HepG2 (cell line): ENCODE data around the gene TJP1. TPM values are rescaled to one million over a fixed set of nuclear protein-coding genes. Genes with fewer than 3 reads are reported as not detected.

ENCODE experiments used
- ATAC-seq: fragments of 200-7000 bp; cut with Tn5 transposase; 3 replicates; pipeline ENCODE4 v1.9.1; 2020; ENCODE audit warnings: mild to moderate bottlenecking, moderate library complexity
- BruUV-seq: library from RNA; stranded (reverse); fragments of 400-500 nt; replicated peaks from 2 replicates; lab custom pipeline; 2021; lab: Mats Ljungman, UMichigan
- CTCF ChIA-PET: fragments of 300-600 bp; formaldehyde crosslinking; extraction: SDS; loops from one replicate; lab custom pipeline; 2021; ENCODE audit warnings: low total read pairs, inconsistent platforms, low intra/inter-chr PET ratio; lab: Yijun Ruan, JAX
- POLR2A ChIA-PET: fragments of 350-600 bp; sonication (Branson Sonifier 250); formaldehyde crosslinking; loops from one replicate; lab custom pipeline; 2020; ENCODE audit warnings: antibody characterized with exemption, inconsistent platforms; lab: Yijun Ruan, JAX
- DNase-seq: peaks from one replicate; pipeline ENCODE4 v3.0.0-alpha.2; 2015; ENCODE audit warnings: low spot score
- FAIRE-seq: peaks from 3 replicates; lab custom pipeline; 2011; peaks lifted over from hg19 to GRCh38; lab: Jason Lieb, UNC
- H2AFZ ChIP-seq: one replicate; pipeline ENCODE4 v1.6.1; 2011; ENCODE audit warnings: low read length, inconsistent platforms
- H3K27ac ChIP-seq: fragments of 300-600 bp; 3 replicates; pipeline ENCODE4 v1.8.0; 2011; ENCODE audit warnings: mixed run types, mild to moderate bottlenecking, mixed read lengths, low read length, inconsistent platforms; ENCODE audit not compliant: insufficient read depth; ENCODE audit errors: extremely low read length
- H3K27me3 ChIP-seq, 2 experiments: fragments of 200-600 bp in 1 of 2; 2 replicates in 1 of 2; 3 replicates in 1 of 2; pipeline versions ENCODE4 v1.6.0 to v1.8.0; 2011; ENCODE audit warnings: low read length in 2 of 2, mild to moderate bottlenecking in 2 of 2, moderate library complexity in 2 of 2, inconsistent platforms in 1 of 2; ENCODE audit not compliant: insufficient read depth in 2 of 2, control insufficient read depth in 1 of 2
- H3K36me3 ChIP-seq, 2 experiments: fragments of 200-600 bp in 1 of 2; replicated peaks in 1 of 2; 2 replicates in 1 of 2; 3 replicates in 1 of 2; pipeline versions ENCODE4 v1.5.1 to v1.8.0; 2011; ENCODE audit warnings: low read length in 2 of 2, inconsistent platforms in 1 of 2; ENCODE audit not compliant: insufficient read depth in 2 of 2, control insufficient read depth in 1 of 2
- H3K4me1 ChIP-seq: 2 replicates; pipeline ENCODE4 v1.5.1; 2012; ENCODE audit warnings: low read length, inconsistent platforms; ENCODE audit not compliant: insufficient read depth
- H3K4me2 ChIP-seq: 2 replicates; pipeline ENCODE4 v1.6.0; 2011; ENCODE audit warnings: low read depth, low read length, inconsistent platforms
- H3K4me3 ChIP-seq, 3 experiments: fragments of 200-600 bp in 1 of 3; sonication (generic), shearing (Covaris generic) in 1 of 3; replicated peaks in 1 of 3; 2 replicates each; pipeline ENCODE4 v1.5.1; 2011 to 2016; ENCODE audit warnings: low read length in 3 of 3, inconsistent platforms in 2 of 3, low read depth in 2 of 3, mild to moderate bottlenecking in 2 of 3, control low read depth in 1 of 3, mixed read lengths in 1 of 3; ENCODE audit not compliant: insufficient read depth in 1 of 3
- H3K79me2 ChIP-seq: one replicate; pipeline ENCODE4 v1.6.1; 2011; ENCODE audit warnings: low read length, inconsistent platforms; ENCODE audit not compliant: insufficient read depth
- H3K9ac ChIP-seq: 2 replicates; pipeline ENCODE4 v1.6.0; 2011; ENCODE audit warnings: mild to moderate bottlenecking, low read depth, low read length, inconsistent platforms; ENCODE audit not compliant: insufficient read depth
- H3K9me3 ChIP-seq: 2 replicates; pipeline ENCODE4 v1.5.1; 2012; ENCODE audit warnings: mild to moderate bottlenecking, low read length
- H4K20me1 ChIP-seq: 2 replicates; pipeline ENCODE4 v1.6.0; 2011; ENCODE audit warnings: inconsistent platforms, mild to moderate bottlenecking, low read length, moderate library complexity; ENCODE audit not compliant: insufficient read depth
- ATF5 ChIP-seq: sonication (generic); formaldehyde crosslinking; IDR thresholded peaks from 2 replicates; pipeline ENCODE4 v1.4.0; 2020; ENCODE audit warnings: mild to moderate bottlenecking, low read depth, missing genetic modification reagents
- HDAC6 ChIP-seq: fragments of 200-600 bp; sonication (generic); IDR thresholded peaks from 2 replicates; pipeline ENCODE4 v1.7.0; 2017; ENCODE audit warnings: mild to moderate bottlenecking, antibody characterized with exemption, low read length, low read depth
- HNF4A ChIP-seq: sonication (generic); formaldehyde crosslinking; IDR thresholded peaks from 2 replicates; pipeline ENCODE4 v1.4.0; 2020; ENCODE audit warnings: missing genetic modification reagents
- HOXA9 ChIP-seq: sonication (generic); formaldehyde crosslinking; IDR thresholded peaks from 2 replicates; pipeline ENCODE4 v1.8.1; 2022; ENCODE audit warnings: missing genetic modification reagents, mild to moderate bottlenecking, moderate library complexity, borderline replicate concordance
- IKZF1 ChIP-seq: fragments of 450-650 bp; IDR thresholded peaks from 2 replicates; pipeline ENCODE4 v1.7.1; 2016
- LBX2 ChIP-seq: sonication (generic); formaldehyde crosslinking; IDR thresholded peaks from 2 replicates; pipeline ENCODE4 v1.5.0; 2020; ENCODE audit warnings: missing genetic modification reagents, mild to moderate bottlenecking, borderline replicate concordance
- MAZ ChIP-seq, 2 experiments: sonication (generic) in 1 of 2; formaldehyde crosslinking in 1 of 2; IDR thresholded peaks; 2 replicates each; pipeline versions ENCODE4 v1.5.0 to v1.6.1; 2012 to 2020; ENCODE audit warnings: low read depth in 2 of 2, mild to moderate bottlenecking in 2 of 2, borderline replicate concordance in 1 of 2, improper control_type of control experiment in 1 of 2, low read length in 1 of 2, missing genetic modification reagents in 1 of 2, moderate library complexity in 1 of 2
- MIER3 ChIP-seq: IDR thresholded peaks from 2 replicates; pipeline ENCODE4 v1.6.1; 2016; ENCODE audit warnings: missing compliant biosample characterization, borderline replicate concordance
- MTERF4 ChIP-seq: sonication (generic); formaldehyde crosslinking; IDR thresholded peaks from 2 replicates; pipeline ENCODE4 v1.8.0; 2023; ENCODE audit warnings: mild to moderate bottlenecking, missing genetic modification reagents
- NR0B2 ChIP-seq: sonication (generic); formaldehyde crosslinking; IDR thresholded peaks from 2 replicates; pipeline ENCODE4 v1.4.0; 2020; ENCODE audit warnings: mild to moderate bottlenecking, missing genetic modification reagents
- NR2F6 ChIP-seq, 2 experiments: IDR thresholded peaks; 2 replicates each; pipeline ENCODE4 v1.6.1; 2016; ENCODE audit warnings: antibody characterized with exemption in 1 of 2, mild to moderate bottlenecking in 1 of 2
- PAXIP1 ChIP-seq: sonication (generic); formaldehyde crosslinking; conservative IDR thresholded peaks from 2 replicates; pipeline ENCODE4 v1.4.0; 2020; ENCODE audit warnings: mild to moderate bottlenecking, missing genetic modification reagents, moderate library complexity
- PITX1 ChIP-seq: sonication (generic); formaldehyde crosslinking; IDR thresholded peaks from 2 replicates; pipeline ENCODE4 v1.5.1; 2020; ENCODE audit warnings: mild to moderate bottlenecking, missing genetic modification reagents
- PRPF4 ChIP-seq: fragments of 200-400 bp; formaldehyde crosslinking; IDR thresholded peaks from 2 replicates; pipeline ENCODE4 v1.6.1; 2016; ENCODE audit warnings: low read length, low read depth; ENCODE audit not compliant: poor library complexity, severe bottlenecking
- ZFP1 ChIP-seq: IDR thresholded peaks from 2 replicates; pipeline ENCODE4 v1.6.1; 2016
- ZMYM2 ChIP-seq: sonication (generic); formaldehyde crosslinking; IDR thresholded peaks from 2 replicates; pipeline ENCODE4 v1.8.0; 2022; ENCODE audit warnings: mild to moderate bottlenecking, missing genetic modification reagents
- ZNF124 ChIP-seq: sonication (generic); formaldehyde crosslinking; IDR thresholded peaks from 2 replicates; pipeline ENCODE4 v1.4.0; 2020; ENCODE audit warnings: missing genetic modification reagents
- ZNF784 ChIP-seq: sonication (generic); formaldehyde crosslinking; IDR thresholded peaks from 2 replicates; pipeline ENCODE4 v1.5.1; 2020; ENCODE audit warnings: missing genetic modification reagents, mild to moderate bottlenecking, borderline replicate concordance
- WGBS: methylation state at CpG from one replicate; pipeline ENCODE4 v1.1.6; 2017; ENCODE audit warnings: low lambda C conversion rate; 5-methylcytosine and 5-hydroxymethylcytosine counted together
- in situ Hi-C: cut with HindIII; loops from 2 replicates; pipeline ENCODE4 v1.10.0; 2017; ENCODE audit warnings: low pct_unique_long_range_greater_than_20kb; ENCODE audit not compliant: extremely low pct_ligation_motif_present
- intact Hi-C: fragments of 100-400 bp; cut with micrococcal nuclease; formaldehyde crosslinking; loops from one replicate; pipeline ENCODE4 v1.10.0; 2022; ENCODE audit not compliant: unreplicated experiment
- polyA plus RNA-seq, 8 experiments: library from polyadenylated mRNA; depleted of rRNA in 3 of 8; stranded (reverse) in 7 of 8; unstranded in 1 of 8; fragments of >200 nt; fragmentation: Illumina TruSeq in 4 of 8; extraction: Trizol in 4 of 8; gene quantifications; 2 replicates each; pipeline versions ENCODE4 v1.2.1 to v1.2.3, GENCODE V29; 2011 to 2016; ENCODE audit warnings: low read depth in 4 of 8, missing spikeins in 1 of 8, mixed read lengths in 1 of 8; ENCODE audit not compliant: insufficient read depth in 1 of 8
- total RNA-seq, 5 experiments: library from RNA; depleted of rRNA; stranded (reverse); fragments of >200 nt; fragmentation: Illumina TruSeq; extraction: Trizol; gene quantifications; 2 replicates each; pipeline ENCODE4 v1.2.3, GENCODE V29; 2016; ENCODE audit warnings: low read depth in 1 of 5

TJP1 gene
- total and polyA plus RNA-seq, 2 of the 13 experiments (the other 11 are each of a cell fraction or from before 2014, with no cell fraction given): 25.9 to 27.1 TPM

- FAIRE-seq: no peak
- CTCF ChIA-PET: no interaction called here
- TF ChIP-seq PRPF4 (no peak), IKZF1 (no peak), ZMYM2 (CRISPR knock-in tag) (no peak), ATF5 (CRISPR knock-in tag) (no peak), HDAC6 (no peak), HNF4A (CRISPR knock-in tag) (peak; percentile 66; the same call in 1 of the 2 replicates), MAZ (IDR thresholded peaks at IDR 0.05; ENCODE audit: borderline replicate concordance, low read depth, low read length) (no peak), MAZ (CRISPR knock-in tag; IDR thresholded peaks at IDR 0.05; ENCODE audit: low read depth) (no peak), ZNF124 (CRISPR knock-in tag) (no peak), LBX2 (no peak), PAXIP1 (0 out of 2 replicates have a peak, but pooled peaks have one; percentile 14), MIER3 (no peak), NR2F6 (IDR thresholded peaks at IDR 0.05) (peak; percentile 78), NR2F6 (CRISPR knock-in tag; IDR thresholded peaks at IDR 0.05) (peak; percentile 66), PITX1 (no peak), ZFP1 (CRISPR knock-in tag) (no peak), NR0B2 (CRISPR knock-in tag) (no peak), MTERF4 (no peak), ZNF784 (CRISPR knock-in tag) (no peak), HOXA9 (CRISPR knock-in tag) (no peak)
These were observed 122.0 kb downstream of the TJP1 start for GRCh38 chr15:29700296-29700695.

More at GRCh38 chr15:29700296-29700695, 122.0 kb downstream of the TJP1 start:
- no peaks in the 10 kb centered on the region for H3K79me2 ChIP-seq
- no peaks in the 10 kb centered on the region for H3K27me3 ChIP-seq
- POLR2A ChIA-PET: no interaction called here
- no peak overlapping the region for H3K9ac ChIP-seq
- peak; percentile 24 for DNase-seq
- H4K20me1 ChIP-seq: no peaks in the 10 kb centered on the region; the same call in 1 of the 2 replicates
- H3K4me1 ChIP-seq: peaks cover 47% of the 10 kb centered on the region
- ATAC-seq: no peak
- H3K4me2 ChIP-seq: no peak overlapping the region; the same call in none of the 2 replicates
- H3K36me3 ChIP-seq: peaks cover 7 to 13% of the 10 kb centered on the region in 2 experiments; a peak in 4 of 5 replicates
- in situ Hi-C loops (no loop called here), intact Hi-C loops (no loop called here)
- no peak overlapping the region for H3K4me3 ChIP-seq
- peak overlapping the region; percentile 56 for H3K27ac ChIP-seq
- 10% methylated on average over 3 of the region's 3 CpGs for WGBS
- BruUV-seq: TSS peak; percentile 28
- no peaks in the 10 kb centered on the region for H3K9me3 ChIP-seq
- H2AFZ ChIP-seq: no peak overlapping the region
